HFF-Myc (cell line): ENCODE measurements around the gene ROBO1.

Experiments used
- DNase-seq: peaks from one replicate; pipeline ENCODE4 v3.0.0-alpha.2; 2011; ENCODE audit warnings: low read depth; ENCODE audit errors: extremely low read depth
- H3K4me3 ChIP-seq: replicated peaks from 2 replicates; pipeline ENCODE4 v1.5.1; 2011; ENCODE audit warnings: low read depth, mild to moderate bottlenecking, control low read depth, low read length
- CTCF ChIP-seq: IDR thresholded peaks from 2 replicates; pipeline ENCODE4 v1.5.1; 2012; ENCODE audit warnings: mild to moderate bottlenecking, low read depth, low read length, control low read depth; ENCODE audit errors: missing control alignments

ROBO1 gene

GRCh38 chr3:79161941-79162340, 605.9 kb downstream of the ROBO1 start:
- no peak overlapping the region for H3K4me3 ChIP-seq
- no peak for TF ChIP-seq CTCF
- DNase-seq: no peak

- DNase-seq: no peak
- no peak overlapping the region for H3K4me3 ChIP-seq
- TF ChIP-seq CTCF: no peak
Measured at GRCh38 chr3:79160421-79160820, 607.4 kb downstream of the ROBO1 start.

GRCh38 chr3:79159736-79160135, 608.1 kb downstream of the ROBO1 start:
- DNase-seq: no peak
- H3K4me3 ChIP-seq: no peak overlapping the region
- no peak for TF ChIP-seq CTCF

- TF ChIP-seq CTCF: no peak
- no peak for DNase-seq
- H3K4me3 ChIP-seq: no peak overlapping the region
Measured at GRCh38 chr3:79157191-79157590, 610.6 kb downstream of the ROBO1 start.

GRCh38 chr3:79154865-79155264, 612.9 kb downstream of the ROBO1 start:
- no peak for TF ChIP-seq CTCF
- DNase-seq: no peak
- H3K4me3 ChIP-seq: no peak overlapping the region

GRCh38 chr3:79148786-79149185, 619.0 kb downstream of the ROBO1 start:
- no peak for TF ChIP-seq CTCF
- no peak for DNase-seq

GRCh38 chr3:79146024-79146423, 621.8 kb downstream of the ROBO1 start:
- H3K4me3 ChIP-seq: no peak overlapping the region
- TF ChIP-seq CTCF: no peak
- no peak for DNase-seq

More at GRCh38 chr3:79148786-79149185, 619.0 kb downstream of the ROBO1 start:
- H3K4me3 ChIP-seq: no peak overlapping the region
